HTERT RPE-1 (cell line): ENCODE measurements around the gene GGT5.
"Not testable (repeated sequence)": the region's sequence is repeated elsewhere in the genome, so short reads cannot be mapped to it uniquely, and the experiment has no call there.

Experiments used
- in situ Hi-C: fragments of 300-500 bp; cut with MboI; formaldehyde crosslinking; loops from 4 replicates; pipeline ENCODE4 v1.14.3; 2020; ENCODE audit warnings: low sequenced_read_pairs

Gene GGT5

DNA sequence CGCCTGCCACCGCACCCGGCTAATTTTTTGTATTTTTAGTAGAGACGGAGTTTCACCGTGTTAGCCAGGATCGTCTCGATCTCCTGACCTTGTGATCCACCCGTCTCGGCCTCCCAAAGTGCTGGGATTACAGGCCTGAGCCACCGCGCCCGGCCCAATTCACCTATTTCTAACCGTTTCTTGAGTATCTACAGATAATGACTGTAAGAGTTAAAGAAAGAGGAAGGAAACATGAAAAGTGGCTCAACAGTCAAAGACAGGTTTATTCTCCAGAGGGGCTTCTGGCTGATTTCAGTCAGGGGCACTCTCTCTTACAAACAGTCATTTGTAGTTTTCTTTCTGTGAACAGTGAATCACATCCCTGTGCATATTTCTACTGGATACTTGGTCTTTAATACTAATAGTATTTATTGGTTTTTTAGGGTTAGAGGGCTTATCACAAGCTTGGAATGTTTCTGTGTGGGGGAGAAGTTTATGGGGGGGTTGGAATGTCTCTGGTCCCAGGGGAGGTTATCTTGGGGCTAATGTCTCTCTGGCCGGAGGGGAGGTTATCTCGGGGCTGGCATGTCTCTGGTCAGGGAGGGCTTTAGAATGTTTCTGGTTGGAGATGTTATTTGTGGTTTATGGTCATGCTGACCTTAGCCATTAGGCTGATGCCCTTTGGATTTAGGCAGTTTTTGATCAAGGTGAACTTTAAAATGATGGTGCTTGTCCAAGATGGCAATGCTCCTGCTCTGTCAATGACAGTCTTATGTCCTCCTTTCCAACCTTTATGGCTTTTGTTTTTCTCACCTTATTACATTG lies 38.2 kb downstream of the GGT5 start:
- in situ Hi-C loops = not testable (repeated sequence)

- in situ Hi-C loops = no loop called here
Measured at GRCh38 chr22:24205438-24206195, 39.3 kb downstream of the GGT5 start.

DNA sequence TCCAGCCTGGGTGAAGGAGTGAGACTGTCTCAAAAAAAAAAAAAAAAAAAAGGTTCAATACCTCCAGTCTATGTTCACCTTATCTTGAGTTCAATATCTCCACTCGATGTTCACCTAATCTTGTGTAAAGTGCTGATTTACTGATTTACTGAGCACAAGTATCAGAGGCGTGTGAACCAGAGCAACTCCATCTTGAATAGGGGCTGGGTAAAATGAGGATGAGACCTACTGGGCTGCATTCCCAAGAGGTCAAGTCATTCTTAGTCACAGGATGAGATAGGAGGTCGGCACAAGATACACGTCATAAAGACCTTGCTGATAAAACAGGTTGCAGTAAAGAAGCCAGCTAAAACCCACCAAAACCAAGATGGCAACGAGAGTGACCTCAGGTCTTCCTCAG lies 41.0 kb downstream of the GGT5 start:
- in situ Hi-C loops = not testable (repeated sequence)

DNA sequence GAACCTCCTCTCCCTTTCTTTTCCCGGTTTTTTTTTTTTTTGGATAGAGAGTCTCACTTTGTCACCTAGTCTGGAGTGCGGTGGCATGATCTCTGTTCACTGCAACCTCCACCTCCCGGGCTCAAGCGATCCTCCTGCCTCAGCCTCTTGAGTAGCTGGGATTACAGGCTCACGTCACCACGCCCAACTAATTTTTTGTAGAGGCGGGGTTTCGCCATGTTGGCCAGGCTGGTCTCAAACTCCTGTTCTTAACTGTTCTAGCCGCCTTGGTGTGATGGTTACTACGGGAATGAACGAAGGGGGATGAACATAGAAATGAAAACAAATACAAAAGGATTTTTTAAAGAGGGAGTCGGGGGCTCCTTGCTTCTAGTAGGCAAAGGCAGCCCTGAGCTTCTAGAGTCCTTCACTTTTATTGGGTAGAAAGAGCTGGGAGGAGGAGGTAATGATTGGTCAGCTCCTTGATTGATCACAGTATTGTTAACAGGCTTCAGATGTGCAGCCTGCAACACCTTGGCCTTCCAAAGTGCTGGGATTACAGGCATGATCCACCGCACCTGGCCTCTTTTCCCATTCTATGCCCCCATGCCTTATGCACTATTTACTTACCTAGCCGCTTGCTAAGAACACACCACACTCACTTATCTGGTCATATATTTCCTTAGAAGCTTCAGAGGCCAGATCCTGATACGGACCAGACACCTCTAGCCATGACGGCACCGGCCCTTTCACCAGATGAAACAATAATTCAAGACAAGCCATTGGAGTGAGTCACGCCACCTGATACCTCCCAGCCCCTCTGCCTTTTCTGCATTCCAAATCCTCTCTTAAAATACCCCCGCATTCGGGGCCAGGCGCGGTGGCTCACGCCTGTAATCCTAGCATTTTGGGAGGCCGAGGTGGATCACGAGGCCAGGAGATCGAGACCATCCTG lies 42.9 kb downstream of the GGT5 start:
- in situ Hi-C loops = no loop called here

DNA sequence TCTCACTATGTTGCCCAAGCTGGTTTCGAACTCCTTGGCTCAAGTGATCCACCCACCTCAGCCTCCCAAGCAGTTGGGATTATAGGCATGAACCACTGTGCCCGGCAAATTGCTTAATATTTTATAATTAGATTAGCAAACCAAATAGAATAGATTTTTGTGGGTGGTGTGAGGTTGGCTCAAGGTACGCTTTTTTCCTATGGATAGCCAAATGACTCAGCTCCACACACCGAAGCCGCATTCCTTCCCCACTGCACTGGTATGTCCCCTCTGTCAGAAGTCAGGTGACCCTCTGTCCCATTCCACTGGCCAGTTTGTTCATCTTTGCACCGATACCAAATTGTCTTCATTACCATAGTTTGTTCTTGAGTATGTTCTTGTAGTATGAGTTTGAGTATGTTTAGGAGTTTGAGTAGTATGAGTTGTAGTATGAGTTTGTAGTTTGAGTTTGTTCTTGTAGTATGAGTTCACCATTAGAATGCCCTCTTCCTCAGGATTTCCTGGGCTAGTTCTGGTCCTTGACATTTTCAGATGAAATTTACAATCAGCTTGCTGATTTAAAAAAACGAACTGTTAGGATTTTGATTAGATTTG lies 44.2 kb downstream of the GGT5 start:
- in situ Hi-C loops = no loop called here

GRCh38 chr22:24198682-24199052 lies 46.2 kb downstream of the GGT5 start:
- in situ Hi-C loops = no loop called here

- in situ Hi-C loops = no loop called here
Measured at GRCh38 chr22:24191893-24192292, 53.0 kb downstream of the GGT5 start.

DNA sequence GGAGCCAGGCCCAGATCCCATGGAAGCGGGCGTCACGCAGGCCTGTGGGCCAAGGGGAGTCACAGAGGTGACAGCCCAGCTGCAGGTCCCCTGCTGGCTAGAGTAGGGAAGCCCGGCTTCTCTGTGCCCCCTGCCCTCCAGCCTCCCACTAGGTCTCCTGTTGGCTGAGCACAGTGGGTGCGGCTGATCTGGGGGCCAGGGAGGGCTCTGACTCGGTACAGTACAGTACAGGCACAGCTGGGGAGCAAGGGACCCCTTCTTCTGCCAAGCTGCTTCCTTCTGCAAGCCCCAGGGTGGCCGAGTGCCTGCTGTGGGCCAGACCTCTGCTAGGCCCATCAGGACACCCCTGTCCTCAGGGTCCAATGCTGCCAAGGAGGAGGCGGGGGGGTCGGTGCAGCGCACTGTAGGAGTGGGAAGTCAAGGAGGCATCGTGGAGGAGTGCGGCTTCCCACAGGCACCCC lies 53.5 kb downstream of the GGT5 start:
- in situ Hi-C loops = no loop called here

DNA sequence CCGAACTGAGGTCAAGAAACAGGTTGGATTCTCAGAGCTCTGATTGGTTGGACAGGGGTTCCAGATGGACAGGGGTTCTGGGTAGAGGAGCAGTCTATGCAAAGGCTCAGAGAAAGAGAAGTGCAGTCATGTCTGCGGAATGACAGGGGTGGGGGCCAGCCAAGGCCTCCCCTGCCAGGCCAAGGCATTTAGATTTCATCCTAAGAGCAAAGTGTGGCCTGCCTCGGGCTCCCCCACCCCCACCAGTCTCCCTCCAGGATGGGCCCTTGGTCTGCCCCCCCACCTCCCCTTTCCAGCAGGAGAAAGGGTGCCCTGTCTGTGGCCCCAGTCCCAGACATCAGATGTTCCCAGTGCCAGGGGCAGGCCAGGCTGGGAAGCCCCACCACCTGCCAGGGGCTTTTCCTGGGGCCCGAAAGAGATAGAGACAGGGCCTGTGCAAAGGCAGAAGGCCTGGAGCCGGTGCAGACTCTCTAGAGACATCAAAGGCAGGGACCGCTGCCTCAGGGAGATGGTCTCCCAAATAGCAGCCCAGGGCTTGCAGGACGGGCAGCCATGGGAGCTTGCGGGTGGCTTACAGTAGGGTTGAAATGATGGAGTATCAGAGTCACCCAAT lies 54.2 kb downstream of the GGT5 start:
- in situ Hi-C loops = no loop called here

DNA sequence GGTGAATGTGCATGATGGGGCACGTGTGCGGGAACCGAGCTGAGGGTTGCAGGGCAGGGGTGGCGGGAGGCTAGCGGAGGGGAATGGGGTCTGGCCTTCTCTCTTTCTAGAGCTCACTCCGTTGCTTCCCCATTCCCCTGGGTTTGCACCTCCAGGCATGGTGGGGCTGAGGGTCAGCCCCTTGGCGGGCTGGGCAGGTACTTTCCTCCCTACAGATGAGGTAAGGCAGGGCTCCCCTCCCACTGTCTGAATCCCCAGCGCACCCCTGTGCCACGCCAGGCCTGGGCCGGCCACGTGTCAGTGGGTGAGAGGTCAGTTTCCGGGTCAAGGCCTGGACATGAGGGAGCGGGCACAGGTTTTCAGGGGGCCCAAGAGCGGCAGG lies 54.7 kb downstream of the GGT5 start:
- in situ Hi-C loops = no loop called here

GRCh38 chr22:24189249-24190158 lies 55.4 kb downstream of the GGT5 start:
- in situ Hi-C loops = no loop called here

GRCh38 chr22:24188705-24189248 lies 56.1 kb downstream of the GGT5 start:
- in situ Hi-C loops = no loop called here

- in situ Hi-C loops = no loop called here
Measured at GRCh38 chr22:24187731-24188644, 56.9 kb downstream of the GGT5 start.

DNA sequence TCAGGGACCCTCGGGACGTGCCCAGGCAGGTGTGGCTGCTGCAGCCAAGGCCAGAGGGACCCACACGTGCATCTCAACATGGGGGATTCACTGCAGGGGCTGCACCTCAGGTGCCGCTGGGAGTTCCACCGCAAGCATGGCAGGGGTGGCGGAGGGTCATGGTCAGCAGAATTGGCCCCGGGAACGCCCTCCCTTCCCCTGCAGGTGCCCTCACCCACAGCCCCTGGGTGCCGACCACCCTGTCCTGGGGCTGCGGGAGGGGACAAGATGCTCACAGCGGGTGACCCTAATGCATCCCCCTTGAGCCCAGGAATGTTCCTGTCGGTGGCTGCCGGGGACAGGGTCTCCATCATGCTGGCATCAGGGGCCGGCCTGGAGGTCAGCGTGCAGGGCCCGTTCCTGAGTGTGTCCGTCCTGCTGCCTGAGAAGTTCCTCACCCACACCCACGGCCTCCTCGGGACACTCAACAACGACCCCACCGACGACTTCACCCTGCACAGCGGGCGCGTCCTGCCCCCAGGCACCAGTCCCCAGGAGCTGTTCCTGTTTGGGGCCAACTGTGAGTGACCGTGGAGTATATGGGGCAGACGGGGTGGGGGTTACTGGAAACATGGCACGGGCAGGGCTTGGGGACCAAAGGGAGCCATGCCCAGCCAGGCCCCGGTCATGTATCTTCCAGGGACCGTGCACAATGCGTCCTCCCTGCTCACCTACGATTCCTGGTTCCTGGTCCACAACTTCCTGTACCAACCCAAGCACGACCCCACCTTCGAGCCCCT lies 57.8 kb downstream of the GGT5 start:
- in situ Hi-C loops = no loop called here

DNA sequence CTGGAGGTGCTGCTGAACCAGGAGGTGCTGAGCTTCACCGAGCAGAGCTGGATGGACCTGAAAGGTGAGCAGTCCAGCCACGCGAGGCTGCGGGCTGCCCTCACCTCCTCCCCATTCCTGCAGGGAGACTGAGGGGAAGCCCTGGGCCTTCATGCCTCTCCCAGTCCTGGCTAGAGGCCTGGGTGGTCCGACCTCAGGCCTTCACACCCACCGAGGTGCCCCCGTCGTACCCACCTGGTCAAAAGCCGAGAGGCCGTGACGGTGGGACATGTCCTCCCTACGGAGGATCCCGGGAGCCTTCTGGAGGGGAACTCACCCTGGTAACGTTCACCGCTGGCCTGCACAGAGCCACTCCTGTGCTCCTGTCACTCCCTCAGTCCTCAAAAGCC lies 58.5 kb downstream of the GGT5 start:
- in situ Hi-C loops = no loop called here

DNA sequence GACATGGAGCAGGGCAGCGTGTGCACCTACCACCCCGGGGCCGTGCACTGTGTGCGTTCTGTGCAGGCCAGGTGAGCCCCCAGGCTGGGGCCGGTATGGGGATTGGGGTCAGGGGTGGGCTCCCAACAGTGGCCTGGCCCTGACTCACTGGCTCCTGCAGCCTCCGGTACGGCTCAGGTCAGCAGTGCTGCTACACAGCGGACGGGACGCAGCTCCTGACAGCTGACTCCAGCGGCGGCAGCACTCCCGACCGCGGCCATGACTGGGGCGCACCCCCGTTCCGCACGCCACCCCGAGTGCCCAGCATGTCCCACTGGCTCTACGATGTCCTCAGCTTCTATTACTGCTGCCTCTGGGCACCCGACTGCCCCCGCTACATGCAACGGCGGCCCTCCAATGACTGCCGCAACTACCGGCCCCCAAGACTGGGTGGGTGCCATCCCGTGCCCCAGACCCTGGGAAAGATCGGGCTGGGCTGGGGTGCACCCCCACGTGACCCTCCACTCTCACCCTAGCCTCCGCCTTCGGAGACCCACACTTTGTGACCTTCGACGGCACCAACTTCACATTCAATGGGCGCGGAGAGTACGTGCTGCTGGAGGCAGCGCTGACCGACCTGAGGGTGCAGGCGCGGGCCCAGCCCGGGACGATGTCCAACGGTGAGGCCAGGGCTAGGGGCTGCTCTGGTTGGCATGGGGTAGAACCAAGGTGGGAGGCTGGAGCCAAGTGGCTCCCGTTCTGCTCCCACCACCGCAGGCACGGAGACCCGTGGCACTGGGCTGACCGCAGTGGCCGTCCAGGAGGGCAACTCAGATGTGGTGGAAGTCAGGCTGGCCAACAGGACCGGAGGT lies 59.2 kb downstream of the GGT5 start:
- in situ Hi-C loops = no loop called here
